Large intestine (tissue), 12 donors: ENCODE results near the gene ACOXL. TPM values are rescaled to one million over a fixed set of nuclear protein-coding genes. Genes with fewer than 3 reads are reported as not detected.
"Not testable (repeated sequence)": the region's sequence is repeated elsewhere in the genome, so short reads cannot be mapped to it uniquely, and the experiment has no call there.

Source experiments
- DNase-seq, 2 donors: peaks; one replicate each; pipeline versions ENCODE4 v3.0.0 to v3.0.0-alpha.2; 2013
- H3K27ac ChIP-seq: one replicate; pipeline ENCODE4 v1.5.1; 2013; ENCODE audit warnings: low read length
- H3K27me3 ChIP-seq: 2 replicates; pipeline ENCODE4 v1.6.1; 2013; ENCODE audit warnings: low read length; ENCODE audit not compliant: control insufficient read depth, insufficient read depth
- H3K36me3 ChIP-seq: 2 replicates; pipeline ENCODE4 v1.6.1; 2013; ENCODE audit warnings: low read length; ENCODE audit not compliant: control insufficient read depth, insufficient read depth
- H3K4me1 ChIP-seq: one replicate; pipeline ENCODE4 v1.6.1; 2013; ENCODE audit warnings: low read length; ENCODE audit not compliant: control insufficient read depth, insufficient read depth
- H3K4me3 ChIP-seq: one replicate; pipeline ENCODE4 v1.5.1; 2013; ENCODE audit warnings: low read length
- H3K9me3 ChIP-seq: one replicate; pipeline ENCODE4 v1.6.1; 2013; ENCODE audit warnings: mild to moderate bottlenecking, low read depth, low read length, moderate library complexity; ENCODE audit not compliant: control insufficient read depth
- WGBS: methylation state at CpG from one replicate; pipeline ENCODE4 v1.1.5; 2013; ENCODE audit warnings: low lambda C conversion rate; ENCODE audit not compliant: insufficient coverage; 5-methylcytosine and 5-hydroxymethylcytosine counted together
- long read RNA-seq, 11 donors: transcript quantifications; one replicate each; lab custom pipeline, GENCODE V29; 2026
- polyA plus RNA-seq: library from polyadenylated mRNA; unstranded; fragments of 120-200 nt; gene quantifications from one replicate; pipeline ENCODE4 v1.2.1, GENCODE V29; 2013

The ACOXL gene
- 0.07 TPM for polyA plus RNA-seq
- long read RNA-seq, donor 1: 0 reads
- long read RNA-seq, donor 2: 0 reads
- long read RNA-seq, donor 3: 0 reads
- long read RNA-seq, donor 4: 0 reads
- long read RNA-seq, donor 5: 0 reads
- long read RNA-seq, donor 6: 0 reads
- long read RNA-seq, donor 7: 0 reads
- long read RNA-seq, donor 8: 0 reads
- long read RNA-seq, donor 9: 0 reads
- long read RNA-seq, donor 10: 0 reads
- long read RNA-seq, donor 11: 0 reads

- Histone ChIP-seq H3K27ac (no peak within 1 kb of the TSS), H3K4me3 (peak within 1 kb of the TSS; percentile 33), H3K4me1 (peaks cover 3% of the 10 kb centered on the region), H3K9me3 (peaks cover 8% of the 10 kb centered on the region), H3K36me3 (no peaks in the 10 kb centered on the region), H3K27me3 (peaks cover 76% of the 10 kb centered on the region)
- DNase-seq: peak; percentile 55 to 72
- no CpG with 5 or more reads among the region's 94 CpGs for WGBS
Observed at GRCh38 chr2:110732422-110733413, at the start of gene ACOXL. ACOXL (plus strand) TSS chr2:110732573; CDS start chr2:110768390, 35,817 bp downstream.

DNA sequence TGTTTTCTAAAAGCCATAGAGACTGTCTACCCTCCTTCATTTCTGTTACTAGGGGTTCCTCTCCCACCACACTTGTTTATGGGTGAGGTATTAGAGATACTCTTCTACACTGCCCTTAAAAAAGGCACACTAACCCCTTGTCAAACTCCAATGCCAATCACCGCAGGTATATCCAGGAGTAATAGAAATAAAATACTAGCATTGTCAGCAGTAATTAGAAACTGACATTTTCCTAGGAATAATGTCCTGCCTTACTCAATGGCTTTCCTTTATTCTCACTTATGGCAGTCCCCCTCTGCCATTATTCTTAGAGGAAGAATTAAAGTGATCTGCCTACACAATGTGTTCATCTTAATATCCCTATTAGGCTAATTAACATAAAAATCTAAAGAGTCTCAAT lies 49.5 kb upstream of the ACOXL start:
- no peak for DNase-seq
- H3K9me3 ChIP-seq: no peaks in the 10 kb centered on the region

GRCh38 chr2:110687775-110688484 lies 44.4 kb upstream of the ACOXL start:
- not testable (repeated sequence) for DNase-seq, H3K27ac ChIP-seq, H3K4me3 ChIP-seq, H3K27me3 ChIP-seq, H3K9me3 ChIP-seq, H3K36me3 ChIP-seq
- WGBS: no CpG with 5 or more reads among the region's 9 CpGs
- peaks cover 14% of the 10 kb centered on the region for H3K4me1 ChIP-seq

More for the DNA sequence above, 49.5 kb upstream of the ACOXL start:
- Histone ChIP-seq H3K36me3 (no peaks in the 10 kb centered on the region), H3K27me3 (no peaks in the 10 kb centered on the region), H3K27ac (no peak overlapping the region), H3K4me3 (no peak overlapping the region), H3K4me1 (peaks cover 11% of the 10 kb centered on the region)
- WGBS: no CpG with 5 or more reads among the region's 1 CpG

GRCh38 chr2:110688594-110689091 lies 43.7 kb upstream of the ACOXL start:
- no peaks in the 10 kb centered on the region for H3K9me3 ChIP-seq
- no peak for DNase-seq
- 60% methylated on average over 1 of the region's 5 CpGs for WGBS
- no peak overlapping the region for H3K4me3 ChIP-seq
- H3K27ac ChIP-seq: no peak overlapping the region
- H3K27me3 ChIP-seq: no peaks in the 10 kb centered on the region
- H3K4me1 ChIP-seq: peaks cover 14% of the 10 kb centered on the region
- no peaks in the 10 kb centered on the region for H3K36me3 ChIP-seq

GRCh38 chr2:110690083-110690965 lies 42.0 kb upstream of the ACOXL start:
- no peak for DNase-seq
- no peaks in the 10 kb centered on the region for H3K27me3 ChIP-seq
- no peak overlapping the region for H3K27ac ChIP-seq
- no peaks in the 10 kb centered on the region for H3K36me3 ChIP-seq
- 100% methylated on average over 1 of the region's 4 CpGs for WGBS
- peaks cover 27% of the 10 kb centered on the region for H3K4me1 ChIP-seq
- no peak overlapping the region for H3K4me3 ChIP-seq
- no peaks in the 10 kb centered on the region for H3K9me3 ChIP-seq

- H3K27me3 ChIP-seq: no peaks in the 10 kb centered on the region
- WGBS: 90% methylated on average over 6 of the region's 11 CpGs
- no peak overlapping the region for H3K27ac ChIP-seq
- H3K4me3 ChIP-seq: no peak overlapping the region
- no peaks in the 10 kb centered on the region for H3K36me3 ChIP-seq
- H3K4me1 ChIP-seq: peaks cover 22% of the 10 kb centered on the region
- no peak for DNase-seq
- H3K9me3 ChIP-seq: no peaks in the 10 kb centered on the region
Observed at GRCh38 chr2:110691612-110692258, 40.6 kb upstream of the ACOXL start.

- WGBS: no CpG with 5 or more reads among the region's 5 CpGs
- H3K27me3 ChIP-seq, H3K36me3 ChIP-seq, H3K4me3 ChIP-seq, H3K9me3 ChIP-seq: not testable (repeated sequence)
- peak in 1 of 2 donors; percentile 17 for DNase-seq
- Histone ChIP-seq H3K27ac (peak overlapping the region; percentile 73), H3K4me1 (peaks cover 14% of the 10 kb centered on the region)
Observed at GRCh38 chr2:110695146-110695898, 37.1 kb upstream of the ACOXL start.

GRCh38 chr2:110698253-110698652 lies 34.1 kb upstream of the ACOXL start:
- not testable (repeated sequence) for DNase-seq, H3K27ac ChIP-seq, H3K36me3 ChIP-seq, H3K9me3 ChIP-seq, H3K4me3 ChIP-seq, H3K27me3 ChIP-seq
- no CpG with 5 or more reads among the region's 6 CpGs for WGBS
- H3K4me1 ChIP-seq: peaks cover 13% of the 10 kb centered on the region
